NCI-H1417 (cell line): ENCODE results near the gene TSPO2.

Experiments
- DNase-seq, 3 experiments: peaks; one replicate each; lab custom pipeline; 2025; lab: John Stamatoyannopoulos, UW

TSPO2 gene

GRCh38 chr6:41075651-41076626 is 33.7 kb downstream of the TSPO2 start:
- DNase-seq: no peak

- no peak for DNase-seq
Measured at GRCh38 chr6:41077536-41077935, 35.3 kb downstream of the TSPO2 start.

- DNase-seq: no peak
Measured at GRCh38 chr6:41078101-41078500, 35.8 kb downstream of the TSPO2 start.

DNA sequence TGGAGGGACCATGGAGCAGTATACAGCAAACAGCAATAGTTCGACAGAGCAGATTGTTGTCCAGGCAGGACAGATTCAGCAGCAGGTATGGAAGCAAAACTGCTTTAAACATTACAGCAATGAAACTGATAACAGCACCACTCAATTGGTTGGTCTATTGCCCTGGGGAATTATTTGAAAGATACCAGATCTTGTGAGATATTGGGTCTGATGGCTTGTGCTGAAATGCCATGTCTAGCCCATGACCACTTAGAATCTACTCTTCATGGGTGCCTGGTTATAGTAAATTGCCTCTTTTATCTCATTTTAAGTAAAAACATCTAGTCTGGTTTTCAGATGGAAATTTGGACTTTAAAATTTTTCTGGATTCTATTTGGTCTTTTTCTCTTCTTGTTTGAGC is 36.8 kb downstream of the TSPO2 start:
- no peak for DNase-seq

DNA sequence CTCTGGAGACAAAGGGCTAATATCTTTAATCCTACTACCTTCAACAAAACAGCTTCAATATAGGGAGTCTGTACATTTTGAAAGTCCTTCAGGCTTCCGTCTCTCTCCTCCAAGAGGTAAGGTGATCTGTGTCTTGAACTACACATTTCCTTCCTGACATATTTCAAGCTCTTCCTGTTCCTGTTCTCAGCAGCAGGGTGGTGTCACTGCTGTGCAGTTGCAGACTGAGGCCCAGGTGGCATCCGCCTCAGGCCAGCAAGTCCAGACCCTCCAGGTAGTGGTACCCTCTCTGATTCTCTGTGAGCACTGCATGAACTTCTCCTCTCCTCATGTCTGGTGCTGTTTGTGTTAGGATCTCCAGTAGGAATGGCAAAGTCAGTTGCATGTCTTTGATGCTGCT is 38.4 kb downstream of the TSPO2 start:
- no peak for DNase-seq

- no peak for DNase-seq
Measured at GRCh38 chr6:41083072-41083471, 40.8 kb downstream of the TSPO2 start.

GRCh38 chr6:41085182-41085581 is 42.9 kb downstream of the TSPO2 start:
- no peak for DNase-seq

DNA sequence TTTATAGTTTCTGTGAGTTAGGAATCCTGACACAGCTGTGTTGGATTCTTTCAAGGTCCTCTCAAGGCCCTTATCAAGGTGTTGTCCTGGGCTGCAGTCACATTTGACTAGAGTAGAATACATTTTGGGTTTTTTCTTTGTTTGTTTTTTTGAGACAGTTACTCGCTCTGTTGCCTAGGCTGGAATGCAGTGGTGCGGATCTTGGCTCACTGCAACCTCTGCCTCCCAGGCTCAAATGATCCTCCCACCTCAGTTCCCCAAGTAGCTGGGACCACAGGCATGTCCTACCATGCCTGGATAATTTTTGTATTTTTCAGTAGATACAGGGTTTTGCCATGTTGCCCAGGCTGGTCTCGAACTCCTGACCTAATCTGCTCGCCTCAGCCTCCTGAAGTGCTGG is 46.2 kb downstream of the TSPO2 start:
- no peak for DNase-seq

- no peak for DNase-seq
Measured at GRCh38 chr6:41090841-41091761, 48.8 kb downstream of the TSPO2 start.

DNA sequence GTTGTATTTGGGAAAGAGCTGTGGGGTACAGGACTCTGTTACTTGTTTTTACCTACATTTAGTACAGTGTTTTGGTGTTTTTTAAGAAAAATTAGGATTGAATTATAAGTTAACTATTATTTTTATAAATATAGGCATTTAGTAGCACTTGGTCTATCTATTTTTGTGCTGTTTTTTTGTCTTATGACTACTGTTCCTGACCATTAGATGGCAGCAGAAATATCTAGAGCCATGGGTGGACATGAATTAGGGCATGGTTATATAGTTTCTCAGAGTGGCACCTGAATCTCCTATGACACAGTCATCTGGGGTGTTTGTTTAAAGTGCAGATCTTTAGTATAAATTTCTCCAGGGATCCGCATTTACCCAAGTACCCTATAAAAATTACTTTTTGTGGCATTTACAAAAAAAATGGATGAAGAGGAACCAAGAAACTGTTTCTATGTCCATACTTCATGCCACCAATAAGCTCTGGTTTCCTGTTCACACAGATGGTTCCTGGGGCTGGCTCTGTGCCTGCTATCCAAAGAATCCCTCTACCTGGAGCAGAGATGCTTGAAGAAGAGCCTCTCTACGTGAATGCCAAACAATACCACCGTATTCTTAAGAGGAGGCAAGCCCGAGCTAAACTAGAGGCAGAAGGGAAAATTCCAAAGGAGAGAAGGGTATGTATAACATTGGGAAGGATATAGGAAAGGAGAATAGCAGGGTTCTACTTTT is 50.3 kb downstream of the TSPO2 start:
- peak in 2 of 3 experiments; percentile 19 to 59 for DNase-seq

- no peak for DNase-seq
Measured at GRCh38 chr6:41093729-41094128, 51.5 kb downstream of the TSPO2 start.
